Measurements from ENCODE around the gene PCDH10. TPM values are rescaled to one million over a fixed set of nuclear protein-coding genes. Genes with fewer than 3 reads are reported as not detected.
A peak's percentile ranks its signal among the peaks of the same experiment; 100 is the strongest.

Gene PCDH10
- total RNA-seq = under 1 TPM in 3 of 6 experiments, not detected in 3; 0.05 to 0.20 (median 0.12) TPM
- long read RNA-seq = 0 reads

DNA sequence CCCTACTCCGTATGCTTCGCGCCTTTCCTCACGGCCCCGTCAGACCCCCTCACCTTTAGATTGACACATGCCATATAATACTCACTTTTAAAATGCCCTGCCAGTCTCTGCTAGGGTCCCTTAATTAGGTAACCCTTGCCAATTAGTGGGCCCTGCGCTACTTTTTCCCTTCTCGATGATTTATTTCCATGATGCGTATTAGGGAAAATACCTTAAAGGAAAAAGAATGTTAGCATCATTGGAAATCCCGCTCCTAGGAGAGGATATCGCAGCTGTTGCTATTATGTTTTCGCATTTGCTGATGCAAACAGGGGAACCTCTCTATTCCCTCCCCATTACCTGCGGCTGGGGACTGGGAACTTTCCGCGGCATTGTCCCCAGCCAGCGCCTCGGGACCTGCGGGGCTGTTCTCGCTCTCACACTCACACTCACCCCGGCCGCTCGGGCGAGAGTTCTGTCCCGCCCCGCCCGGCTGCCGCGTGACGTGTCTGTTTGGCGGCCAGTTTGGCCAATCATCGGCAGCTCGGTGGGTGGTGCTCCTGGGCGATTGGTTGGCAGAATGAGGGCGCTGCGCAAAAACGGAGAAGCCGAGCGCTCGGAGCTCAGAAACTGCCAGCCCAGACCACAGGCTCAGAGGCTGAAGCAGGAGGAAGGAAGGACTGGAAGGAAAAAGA is at the start of gene PCDH10:
Gene PCDH10, plus strand, starts transcription at position 605 of the 674 bp plus-strand sequence. CDS start 847 bp downstream, outside the sequence.
- Histone ChIP-seq H3K9me3 (no peaks in the 10 kb centered on the region), H3K4me3 (peak within 1 kb of the TSS in 2 of 3 donors; percentile 23 to 32), H3K27ac (no peak within 1 kb of the TSS), H3K27me3 (peaks cover 0 to 30% of the 10 kb centered on the region in 2 donors), H3K4me1 (peaks cover 0 to 32% (median 0%) of the 10 kb centered on the region in 4 donors), H3K36me3 (no peaks in the 10 kb centered on the region)
- peak; percentile 89 to 92 (median 92) for ATAC-seq
- DNase-seq = peak; percentile 67 to 82 (median 80)
- TF ChIP-seq POLR2A (IDR thresholded peaks at IDR 0.05) (no peak), CTCF (IDR thresholded peaks at IDR 0.05) (no peak)
- under 1% methylated on average over 32 of the region's 38 CpGs for WGBS (ENCODE audit: insufficient coverage, low coverage, low lambda C conversion rate, missing lambda C conversion rate)
- intact Hi-C loops (cut with DNase I) = no loop called here

DNA sequence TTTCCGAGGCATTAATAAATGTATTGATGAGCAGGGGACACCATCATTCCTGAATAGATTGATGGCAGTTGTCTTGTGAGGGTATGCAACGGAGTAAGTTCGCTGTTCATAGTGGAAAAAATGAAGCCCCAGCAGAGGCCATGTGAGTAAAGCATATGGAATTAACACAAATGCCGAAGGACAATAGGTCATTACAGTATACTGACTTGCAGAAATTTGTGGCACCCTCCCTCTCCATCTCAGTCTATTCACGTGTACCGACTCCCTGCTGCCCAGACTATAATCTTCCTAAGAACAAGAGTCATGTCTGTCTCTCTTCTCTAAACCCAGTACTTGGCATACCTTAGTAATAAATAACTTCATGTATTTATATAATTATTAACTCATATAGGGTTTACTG is 47.1 kb upstream of the PCDH10 start:
- Histone ChIP-seq H3K4me3 (no peak overlapping the region), H3K9me3 (no peaks in the 10 kb centered on the region), H3K36me3 (no peaks in the 10 kb centered on the region), H3K27ac (no peak overlapping the region), H3K27me3 (no peaks in the 10 kb centered on the region), H3K4me1 (no peaks in the 10 kb centered on the region)
- 64% methylated on average over 6 of the region's 6 CpGs for WGBS (ENCODE audit: insufficient coverage, low coverage, low lambda C conversion rate, missing lambda C conversion rate)
- DNase-seq = no peak
- no peak for ATAC-seq
- TF ChIP-seq CTCF (IDR thresholded peaks at IDR 0.05) = no peak
- TF ChIP-seq POLR2A (IDR thresholded peaks at IDR 0.05) = no peak
- intact Hi-C loops (cut with DNase I) = no loop called here

DNA sequence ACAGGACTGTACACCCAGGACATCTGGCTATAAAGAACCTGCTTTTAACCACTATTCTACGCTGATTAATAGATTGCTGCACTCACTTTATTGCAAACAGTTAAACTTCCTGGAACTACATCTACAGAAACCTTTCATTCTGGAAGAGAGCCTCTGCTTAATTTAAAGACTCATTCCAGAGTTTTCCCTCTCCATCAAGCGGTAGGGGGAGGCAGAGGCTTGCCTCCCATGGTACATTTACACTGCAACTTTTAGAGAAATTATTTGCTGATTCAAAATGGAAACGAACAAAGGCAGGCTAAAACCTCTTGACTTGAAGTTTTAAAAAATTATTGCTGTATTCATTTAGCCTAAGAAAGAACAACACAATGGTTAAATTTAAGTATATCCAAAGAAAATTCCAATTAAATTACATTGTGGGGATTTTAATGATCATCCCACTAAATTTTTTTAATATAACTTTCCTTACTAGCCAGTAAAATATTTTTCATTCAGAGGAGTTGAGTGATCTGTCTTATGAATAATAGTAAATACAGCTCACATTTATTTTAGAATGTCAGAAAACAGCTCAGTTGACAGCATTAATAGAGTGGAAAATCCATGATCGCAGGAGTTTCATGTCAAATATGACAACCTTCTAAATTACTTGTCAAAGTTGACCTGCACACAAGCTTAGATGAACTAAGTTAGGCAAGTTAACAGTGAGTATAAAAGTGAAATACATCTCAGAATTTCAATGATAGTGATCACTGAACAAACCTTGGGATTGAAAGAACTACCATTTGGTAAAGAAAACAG is 46.3 kb upstream of the PCDH10 start:
- Histone ChIP-seq H3K4me3 (no peak overlapping the region), H3K36me3 (no peaks in the 10 kb centered on the region), H3K27me3 (no peaks in the 10 kb centered on the region), H3K9me3 (no peaks in the 10 kb centered on the region), H3K4me1 (no peaks in the 10 kb centered on the region), H3K27ac (no peak overlapping the region)
- no peak for ATAC-seq
- TF ChIP-seq CTCF (IDR thresholded peaks at IDR 0.05) = no peak
- no peak for TF ChIP-seq POLR2A (IDR thresholded peaks at IDR 0.05)
- intact Hi-C loops (cut with DNase I) = no loop called here
- WGBS (ENCODE audit: insufficient coverage, low coverage, low lambda C conversion rate, missing lambda C conversion rate) = 45% methylated on average over 4 of the region's 4 CpGs
- DNase-seq = no peak

- Histone ChIP-seq H3K36me3 (peaks cover 0 to 3% (median 0%) of the 10 kb centered on the region in 4 donors), H3K27ac (no peak overlapping the region), H3K27me3 (no peaks in the 10 kb centered on the region), H3K4me3 (no peak overlapping the region), H3K9me3 (no peaks in the 10 kb centered on the region), H3K4me1 (no peaks in the 10 kb centered on the region)
- ATAC-seq = no peak
- no peak for DNase-seq
- TF ChIP-seq CTCF (IDR thresholded peaks at IDR 0.05) (no peak), POLR2A (IDR thresholded peaks at IDR 0.05) (no peak)
- intact Hi-C loops (cut with DNase I) = no loop called here
Measured at GRCh38 chr4:133112641-133113040, 36.5 kb upstream of the PCDH10 start.

All from right lobe of liver (tissue), 6 donors.